GM12892 (cell line): ENCODE measurements around the gene TRIM24.
"Not testable (repeated sequence)": the region's sequence is repeated elsewhere in the genome, so short reads cannot be mapped to it uniquely, and the experiment has no call there.

Source experiments
- DNase-seq: peaks from one replicate; pipeline ENCODE4 v3.0.0; 2011; ENCODE audit not compliant: insufficient read length
- FAIRE-seq: peaks from 2 replicates; lab custom pipeline; 2011; peaks lifted over from hg19 to GRCh38; lab: Jason Lieb, UNC
- POLR2A ChIP-seq: IDR thresholded peaks from 2 replicates; pipeline ENCODE4 v1.6.1; 2011; ENCODE audit warnings: low read depth, low read length, control low read depth
- POLR2AphosphoS5 ChIP-seq: IDR thresholded peaks from 2 replicates; pipeline ENCODE4 v1.6.1; 2011; ENCODE audit warnings: low read depth, low read length, control low read depth
- TAF1 ChIP-seq: IDR thresholded peaks from 2 replicates; pipeline ENCODE4 v1.6.1; 2011; ENCODE audit warnings: low read depth, mild to moderate bottlenecking, control low read depth, low read length, borderline replicate concordance

The TRIM24 gene

DNA sequence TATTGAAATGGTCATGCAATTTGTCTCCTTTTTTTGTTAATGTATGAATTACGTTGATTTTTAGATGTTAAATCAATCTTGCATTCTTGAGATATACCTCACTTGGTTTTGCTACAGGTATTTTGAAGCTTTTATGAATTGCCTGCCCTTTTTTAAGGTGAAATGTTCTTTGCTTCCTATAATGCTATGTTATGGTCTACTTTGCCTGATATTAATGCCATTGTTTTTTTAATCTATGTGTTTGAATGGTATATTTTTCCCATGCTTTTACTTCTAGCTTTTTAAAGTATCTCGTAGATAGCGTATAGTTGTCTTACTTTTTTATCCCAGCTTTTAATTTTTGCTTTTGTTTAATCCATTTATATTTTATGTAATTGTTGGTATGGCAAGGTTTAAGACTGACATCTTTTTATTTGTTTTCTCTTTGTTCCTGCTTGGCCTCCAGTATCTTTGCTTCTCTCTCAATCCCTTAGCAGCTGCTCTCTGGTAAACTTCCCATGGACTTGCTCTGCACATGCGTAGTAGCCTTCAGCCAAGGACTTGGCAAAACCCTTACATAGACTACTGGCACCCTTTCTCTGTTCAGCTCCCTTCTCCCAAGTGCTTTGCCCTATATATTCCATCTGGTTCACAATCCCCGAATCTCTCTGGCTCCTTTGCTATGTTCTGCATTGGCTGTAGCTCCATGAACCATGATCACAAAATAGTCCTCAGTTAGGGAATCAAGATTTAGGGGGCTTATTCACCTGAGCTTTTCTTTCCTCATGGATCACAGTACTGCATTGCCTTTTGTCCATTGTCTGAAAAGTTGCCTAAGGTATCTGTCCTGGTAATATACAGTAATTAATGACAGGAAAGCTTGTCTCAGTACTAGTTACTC is 8.4 kb downstream of the TRIM24 start:
- no peak for FAIRE-seq
- no peak for DNase-seq
- TF ChIP-seq POLR2AphosphoS5 (no peak), TAF1 (no peak), POLR2A (no peak)

GRCh38 chr7:138470391-138471157 is 10.5 kb downstream of the TRIM24 start:
- no peak for FAIRE-seq
- TF ChIP-seq TAF1 (no peak), POLR2A (no peak), POLR2AphosphoS5 (no peak)

DNA sequence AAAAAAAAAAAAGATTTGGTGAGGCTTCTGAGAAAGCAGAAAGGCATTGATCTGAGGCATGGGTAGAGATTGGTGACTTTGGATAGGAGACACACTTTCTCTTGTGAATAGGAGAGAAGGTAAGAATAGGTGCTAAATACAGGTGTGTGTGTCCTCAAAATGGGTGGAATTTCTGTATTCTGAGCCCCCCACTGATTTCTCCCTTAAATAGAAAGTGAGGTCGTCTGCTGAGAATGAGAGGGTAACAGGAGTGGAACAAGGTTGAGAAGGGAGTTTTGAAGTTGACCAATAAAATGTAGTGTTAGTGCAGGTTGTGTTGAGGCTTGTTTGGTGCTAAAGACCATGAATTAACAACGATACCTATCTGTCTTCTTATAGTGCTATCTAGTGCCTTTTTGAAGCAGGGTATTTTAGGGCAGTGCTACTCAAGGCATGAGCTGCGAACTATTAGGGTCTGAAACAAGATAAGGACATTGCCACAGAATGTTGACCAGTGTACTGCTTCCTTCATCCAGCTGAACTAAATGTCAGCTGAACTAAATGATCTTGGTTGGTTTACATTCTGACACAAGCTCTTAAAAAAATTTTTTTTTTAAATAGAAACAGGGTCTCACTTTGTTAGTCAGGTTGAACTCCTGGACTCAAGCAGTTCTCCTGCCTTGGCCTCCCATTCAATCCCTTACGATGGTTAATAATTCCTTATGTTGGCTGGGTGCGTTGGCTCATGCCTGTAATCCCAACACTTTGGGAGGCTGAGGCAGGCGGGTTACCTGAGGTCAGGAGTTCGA is 12.4 kb downstream of the TRIM24 start:
- FAIRE-seq (no peak), DNase-seq (no peak)
- TF ChIP-seq POLR2AphosphoS5 (no peak), TAF1 (no peak), POLR2A (no peak)

More at GRCh38 chr7:138470391-138471157, 10.5 kb downstream of the TRIM24 start:
- no peak for DNase-seq

GRCh38 chr7:138475377-138475776 is 15.3 kb downstream of the TRIM24 start:
- no peak for FAIRE-seq
- no peak for TF ChIP-seq POLR2A
- TF ChIP-seq POLR2AphosphoS5 = no peak
- no peak for TF ChIP-seq TAF1

DNA sequence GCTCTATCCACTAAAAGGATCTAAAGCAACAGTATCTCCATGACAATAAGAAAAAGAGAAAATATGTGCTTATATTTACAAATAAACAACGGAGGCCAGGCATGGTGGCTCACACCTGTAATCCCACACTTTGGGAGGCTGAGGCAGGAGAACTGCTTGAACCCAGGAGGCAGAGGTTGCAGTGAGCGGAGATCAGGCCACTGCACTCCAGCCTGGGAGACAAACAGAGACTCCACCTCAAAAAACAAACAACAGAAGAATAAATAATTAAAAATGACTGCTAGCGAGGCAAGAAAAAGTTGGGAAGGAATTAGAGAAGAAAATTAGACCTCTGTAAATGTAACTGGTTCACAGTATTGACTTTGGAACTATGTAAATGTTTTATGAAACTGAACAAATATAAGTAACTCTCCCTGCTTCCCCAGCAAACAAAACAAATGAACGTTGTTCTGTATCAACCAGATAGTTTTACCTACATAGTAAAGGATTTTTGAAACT is 17.1 kb downstream of the TRIM24 start:
- FAIRE-seq (no peak), DNase-seq (no peak)
- TF ChIP-seq POLR2AphosphoS5 (no peak), TAF1 (no peak), POLR2A (no peak)

More at GRCh38 chr7:138475377-138475776, 15.3 kb downstream of the TRIM24 start:
- DNase-seq = no peak

DNA sequence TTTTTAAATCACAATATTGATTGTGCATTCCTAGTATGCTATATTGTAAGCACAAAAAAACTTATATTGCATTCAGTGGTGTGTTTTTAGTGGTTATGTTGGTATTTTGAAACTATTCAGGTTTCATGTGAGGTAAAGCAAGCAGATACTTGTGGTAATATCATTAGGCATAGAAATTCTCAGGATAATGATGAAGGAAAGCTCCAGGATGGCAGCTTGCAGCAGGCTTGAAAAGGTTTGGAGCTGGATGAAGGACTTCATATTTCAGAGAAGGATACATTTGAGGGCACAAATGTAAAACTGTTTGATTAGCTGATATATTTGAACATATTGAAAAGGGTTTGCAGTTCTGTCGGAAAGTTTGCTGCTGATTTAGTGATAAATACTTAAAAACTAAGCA is 17.5 kb downstream of the TRIM24 start:
- FAIRE-seq (no peak), DNase-seq (no peak)
- TF ChIP-seq TAF1 (no peak), POLR2A (no peak), POLR2AphosphoS5 (no peak)

- TF ChIP-seq POLR2AphosphoS5 = no peak
- no peak for TF ChIP-seq POLR2A
- no peak for TF ChIP-seq TAF1
- no peak for DNase-seq
- no peak for FAIRE-seq
Measured at GRCh38 chr7:138478499-138478908, 18.4 kb downstream of the TRIM24 start.

GRCh38 chr7:138480527-138480926 is 20.5 kb downstream of the TRIM24 start:
- FAIRE-seq (no peak), DNase-seq (no peak)
- TF ChIP-seq POLR2A = no peak
- no peak for TF ChIP-seq TAF1
- TF ChIP-seq POLR2AphosphoS5 = no peak

DNA sequence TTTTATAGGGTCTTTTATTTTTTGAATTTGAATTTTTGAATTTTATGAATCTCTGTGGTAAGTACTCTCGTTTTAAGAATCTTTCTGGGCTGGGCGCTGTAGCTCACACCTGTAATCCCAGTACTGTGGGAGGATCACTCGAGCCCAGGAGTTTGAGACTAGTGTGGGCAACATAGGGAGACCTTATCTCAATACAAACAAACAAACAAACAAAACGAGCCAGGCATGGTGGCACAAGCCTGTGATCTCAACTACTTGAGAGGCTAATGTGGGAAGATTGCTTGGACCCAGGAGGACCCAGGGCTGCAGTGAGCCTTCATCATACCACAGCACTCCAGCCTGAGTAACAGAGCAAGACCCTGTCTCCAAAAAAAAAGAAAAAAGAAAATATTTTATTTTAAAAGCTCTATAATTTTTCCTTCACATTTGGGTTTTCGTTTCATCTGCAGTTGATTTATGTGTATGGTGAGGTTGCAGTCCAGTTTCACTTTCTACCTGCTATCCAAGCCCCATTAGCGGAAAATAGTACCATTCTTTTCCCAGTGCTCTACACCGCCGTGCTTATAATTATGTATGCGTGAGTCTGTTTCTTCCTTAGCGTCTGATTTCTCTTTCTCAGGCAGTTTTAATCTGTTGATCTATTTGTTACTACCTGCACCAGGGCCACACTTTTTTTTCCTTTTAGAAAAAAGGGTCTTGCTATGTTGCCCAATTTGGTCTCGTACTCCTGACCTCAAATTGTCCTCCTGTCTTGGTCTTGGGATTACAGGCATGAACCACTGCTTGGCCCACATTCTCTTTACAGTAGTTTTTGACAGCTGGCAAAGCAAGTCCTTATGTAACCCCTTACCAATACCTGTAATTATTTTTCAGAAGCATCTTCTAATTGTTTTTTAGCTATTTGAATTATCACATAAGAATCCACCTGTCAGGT is 21.7 kb downstream of the TRIM24 start:
- DNase-seq = no peak
- TF ChIP-seq POLR2AphosphoS5 (no peak), TAF1 (no peak), POLR2A (no peak)
- FAIRE-seq = no peak

DNA sequence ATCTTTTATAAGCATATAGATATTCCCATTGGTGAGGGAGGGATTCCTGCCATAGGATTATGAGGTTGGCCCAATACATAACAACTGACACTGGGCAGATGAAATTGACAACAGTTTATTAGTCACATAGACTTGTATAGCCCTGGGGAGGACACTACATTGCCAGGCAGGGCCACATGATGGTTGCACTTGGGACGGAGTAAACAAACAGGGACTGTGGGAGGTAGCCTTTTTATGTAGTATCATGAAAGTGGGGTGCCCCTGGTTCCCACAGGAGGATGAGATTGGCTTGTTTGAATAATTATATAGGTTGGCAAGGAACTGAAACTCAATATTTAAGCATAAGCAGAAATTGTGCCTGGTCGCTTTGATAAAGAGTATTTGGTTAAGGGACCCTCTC is 23.5 kb downstream of the TRIM24 start:
- FAIRE-seq (no peak), DNase-seq (no peak)
- TF ChIP-seq POLR2A (no peak), TAF1 (no peak), POLR2AphosphoS5 (no peak)

DNA sequence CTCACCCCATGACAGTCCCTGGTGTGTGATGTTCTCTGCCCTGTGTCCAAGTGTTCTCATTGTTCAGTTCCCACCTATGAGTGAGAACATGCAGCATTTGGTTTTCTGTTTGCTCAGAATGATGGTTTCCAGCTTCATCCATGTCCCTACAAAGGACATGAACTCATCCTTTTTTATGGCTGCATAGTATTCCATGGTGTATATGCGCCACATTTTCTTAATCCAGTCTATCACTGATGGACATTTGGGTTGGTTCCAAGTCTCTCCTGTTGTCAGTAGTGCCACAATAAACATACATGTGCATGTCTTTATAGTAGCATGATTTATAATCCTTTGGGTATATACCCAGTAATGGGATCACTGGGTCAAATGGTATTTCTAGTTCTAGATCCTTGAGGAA is 25.4 kb downstream of the TRIM24 start:
- not testable (repeated sequence) for FAIRE-seq, DNase-seq

GRCh38 chr7:138489139-138489538 is 29.1 kb downstream of the TRIM24 start:
- not testable (repeated sequence) for DNase-seq, FAIRE-seq
